Measurements from ENCODE around the gene TMTC2. TPM values are rescaled to one million over a fixed set of nuclear protein-coding genes. Genes with fewer than 3 reads are reported as not detected.
A peak's percentile ranks its signal among the peaks of the same experiment; 100 is the strongest.

TMTC2 gene
- total RNA-seq, 4 donors from 2014 or later: 19.5 to 35.8 (median 22.9) TPM

DNA sequence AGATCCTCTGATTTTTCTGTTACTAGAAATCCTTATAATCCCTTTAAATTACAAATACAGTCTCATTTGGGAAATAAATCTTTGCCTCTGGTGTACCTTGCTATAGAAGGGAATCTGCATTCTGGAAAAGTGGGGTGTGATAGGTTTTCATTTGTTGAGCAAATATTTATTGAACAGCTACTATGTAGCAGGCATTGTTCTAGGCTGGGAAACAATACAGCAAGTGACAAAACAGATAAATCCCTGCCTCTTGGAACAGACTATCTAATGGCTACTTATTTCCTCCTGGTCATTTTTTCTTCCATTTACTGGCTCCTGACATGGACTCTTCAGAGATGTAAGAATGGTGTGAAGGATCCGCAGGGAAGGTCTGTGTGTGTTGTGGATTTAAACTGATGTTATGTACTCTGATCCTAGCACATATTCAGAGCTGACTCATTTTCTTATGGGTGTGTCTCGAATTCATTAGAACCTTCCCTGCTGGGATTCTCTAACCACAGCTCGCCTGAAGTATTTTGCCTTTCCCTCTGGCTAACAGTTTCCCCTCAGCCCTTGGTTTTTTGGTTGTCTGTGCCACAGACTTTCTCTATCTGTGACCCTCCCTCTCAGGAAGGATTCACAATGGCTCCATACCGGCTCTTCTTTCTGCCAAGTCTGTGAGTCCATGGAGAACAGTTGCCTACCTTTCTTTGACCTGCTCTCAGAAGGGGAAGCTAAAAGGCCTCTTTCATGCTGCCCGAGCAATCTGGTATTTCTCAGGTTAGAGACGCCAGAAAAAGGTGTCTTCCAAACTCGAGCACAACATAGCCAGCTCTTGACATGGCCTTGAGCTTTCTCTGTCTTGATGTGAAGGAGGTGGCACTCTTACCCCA is 53.7 kb downstream of the TMTC2 start:
- H3K9me3 ChIP-seq: no peaks in the 10 kb centered on the region
- TF ChIP-seq POLR2A (IDR thresholded peaks at IDR 0.05): no peak
- TF ChIP-seq EP300 (IDR thresholded peaks at IDR 0.05): no peak
- no peak for TF ChIP-seq CTCF (IDR thresholded peaks at IDR 0.05)
- H3K36me3 ChIP-seq: peaks cover 0 to 19% (median 0%) of the 10 kb centered on the region in 3 donors
- no peak overlapping the region for H3K27ac ChIP-seq
- WGBS, 2 donors: 87 to 88% methylated on average over 7 of the region's 7 CpGs
- DNase-seq (ENCODE audit: low spot score in 2 of 2): no peak
- no peaks in the 10 kb centered on the region for H3K27me3 ChIP-seq
- no peak overlapping the region for H3K4me3 ChIP-seq
- H3K4me1 ChIP-seq: peaks cover 0 to 5% (median 0%) of the 10 kb centered on the region in 4 donors

- WGBS, 2 donors: 38 to 42% methylated on average over 4 of the region's 4 CpGs
- DNase-seq (ENCODE audit: low spot score in 2 of 2): no peak
- Histone ChIP-seq H3K27ac (peak overlapping the region in 2 of 4 donors; percentile 37 to 53), H3K4me1 (peaks cover 0 to 19% (median 0%) of the 10 kb centered on the region in 4 donors), H3K27me3 (no peaks in the 10 kb centered on the region), H3K4me3 (no peak overlapping the region), H3K9me3 (no peaks in the 10 kb centered on the region), H3K36me3 (peaks cover 0 to 10% (median 0%) of the 10 kb centered on the region in 3 donors)
- TF ChIP-seq CTCF (IDR thresholded peaks at IDR 0.05) (no peak), POLR2A (IDR thresholded peaks at IDR 0.05) (no peak), EP300 (IDR thresholded peaks at IDR 0.05) (no peak)
These were observed 58.5 kb downstream of the TMTC2 start for GRCh38 chr12:82745063-82745674.

- Histone ChIP-seq H3K27ac (peak overlapping the region in 2 of 4 donors; percentile 37 to 53), H3K4me1 (peaks cover 0 to 19% (median 0%) of the 10 kb centered on the region in 4 donors), H3K27me3 (no peaks in the 10 kb centered on the region), H3K4me3 (no peak overlapping the region), H3K9me3 (no peaks in the 10 kb centered on the region), H3K36me3 (peaks cover 0 to 6% (median 0%) of the 10 kb centered on the region in 3 donors)
- 39 to 40% methylated on average over 4 of the region's 4 CpGs for WGBS, 2 donors
- DNase-seq (ENCODE audit: low spot score in 2 of 2): no peak
- TF ChIP-seq CTCF (IDR thresholded peaks at IDR 0.05) (no peak), POLR2A (IDR thresholded peaks at IDR 0.05) (no peak), EP300 (IDR thresholded peaks at IDR 0.05) (no peak)
These were observed 59.1 kb downstream of the TMTC2 start for GRCh38 chr12:82745807-82746206.

DNA sequence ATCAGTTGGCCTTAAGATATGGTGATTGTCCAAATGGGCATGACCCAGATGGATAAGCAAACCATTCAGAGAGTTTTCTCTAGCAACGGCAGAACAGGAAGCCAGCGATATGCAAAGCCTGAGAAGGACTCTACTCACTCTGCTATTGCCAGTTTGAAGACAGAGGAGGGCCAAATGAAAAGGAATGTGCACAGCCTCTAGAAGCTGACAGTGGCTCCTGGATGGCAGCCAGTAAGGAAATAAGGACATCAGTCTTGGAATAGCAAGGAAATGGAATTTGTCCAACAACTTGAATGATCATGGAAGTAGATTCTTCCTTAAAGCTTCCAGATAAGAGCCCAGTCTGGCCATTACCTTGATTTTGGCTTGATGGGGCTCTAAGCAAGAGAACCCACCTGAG is 60.0 kb downstream of the TMTC2 start:
- Histone ChIP-seq H3K4me1 (peaks cover 0 to 19% (median 0%) of the 10 kb centered on the region in 4 donors), H3K27ac (no peak overlapping the region), H3K4me3 (no peak overlapping the region), H3K9me3 (no peaks in the 10 kb centered on the region), H3K36me3 (no peaks in the 10 kb centered on the region), H3K27me3 (no peaks in the 10 kb centered on the region)
- no peak for DNase-seq (ENCODE audit: low spot score in 2 of 2)
- TF ChIP-seq EP300 (IDR thresholded peaks at IDR 0.05): no peak
- no peak for TF ChIP-seq POLR2A (IDR thresholded peaks at IDR 0.05)
- no peak for TF ChIP-seq CTCF (IDR thresholded peaks at IDR 0.05)
- 38 to 51% methylated on average over 2 of the region's 2 CpGs for WGBS, 2 donors

- Histone ChIP-seq H3K27ac (no peak overlapping the region), H3K27me3 (no peaks in the 10 kb centered on the region), H3K4me3 (no peak overlapping the region), H3K4me1 (peaks cover 0 to 19% (median 0%) of the 10 kb centered on the region in 4 donors), H3K36me3 (no peaks in the 10 kb centered on the region), H3K9me3 (no peaks in the 10 kb centered on the region)
- DNase-seq (ENCODE audit: low spot score in 2 of 2): no peak
- WGBS, 2 donors: 64 to 67% methylated on average over 4 of the region's 4 CpGs
- TF ChIP-seq POLR2A (IDR thresholded peaks at IDR 0.05): no peak
- TF ChIP-seq EP300 (IDR thresholded peaks at IDR 0.05): no peak
- TF ChIP-seq CTCF (IDR thresholded peaks at IDR 0.05): no peak
These were observed 62.3 kb downstream of the TMTC2 start for GRCh38 chr12:82749015-82749414.

All from tibial nerve (tissue), 4 donors.